ENCODE measurements around the gene ZNF48.
"Not testable (repeated sequence)": the region's sequence is repeated elsewhere in the genome, so short reads cannot be mapped to it uniquely, and the experiment has no call there.

The ZNF48 gene

DNA sequence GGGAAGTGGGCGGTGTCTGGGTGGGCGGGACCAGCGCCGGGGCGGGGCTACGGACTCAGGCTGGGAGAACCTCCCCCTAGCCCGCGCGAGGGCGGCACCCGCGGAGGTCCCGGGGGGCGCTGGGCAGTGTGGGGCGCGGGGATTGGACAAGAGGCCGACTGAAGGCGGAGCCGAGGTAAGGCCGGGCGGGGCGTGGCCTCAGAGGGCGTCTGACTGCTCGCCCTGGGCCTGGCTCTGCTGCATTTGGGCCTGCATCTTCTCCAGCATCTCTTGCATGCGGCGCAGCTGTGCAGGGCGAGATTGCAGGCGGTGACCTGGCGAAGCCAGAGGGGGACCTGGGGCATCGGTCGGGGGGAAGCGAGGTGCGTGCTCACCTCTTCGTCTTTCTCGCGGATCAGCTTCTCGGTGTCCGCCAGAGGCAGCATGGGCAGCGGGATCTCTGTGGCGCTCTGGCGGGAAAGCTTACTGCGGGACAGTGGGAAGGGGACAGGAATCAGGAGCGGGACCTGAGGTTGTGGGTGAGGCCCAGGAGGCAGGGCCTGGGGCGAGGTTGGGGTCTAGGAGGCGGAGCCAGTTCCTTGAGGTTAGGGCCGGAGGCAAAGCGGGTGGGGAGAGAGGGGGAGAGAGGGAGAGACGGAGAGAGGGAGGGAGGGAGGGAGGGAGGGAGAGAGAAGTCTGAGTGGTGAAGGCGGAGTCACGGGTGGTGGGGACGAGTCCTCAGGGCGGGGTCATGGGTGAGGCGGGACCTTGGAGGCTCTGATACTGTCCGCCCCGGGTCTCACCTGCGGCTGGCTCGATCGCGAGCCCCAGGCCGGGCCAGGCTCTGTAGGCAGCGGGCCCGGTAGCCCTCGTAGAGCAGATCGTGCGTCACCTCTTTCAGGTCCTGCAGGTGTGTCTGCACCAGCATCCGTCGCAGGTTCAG lies 16.7 kb upstream of the ZNF48 start:
- DNase-seq (ENCODE audit: low spot score) = peak; percentile 98

DNA sequence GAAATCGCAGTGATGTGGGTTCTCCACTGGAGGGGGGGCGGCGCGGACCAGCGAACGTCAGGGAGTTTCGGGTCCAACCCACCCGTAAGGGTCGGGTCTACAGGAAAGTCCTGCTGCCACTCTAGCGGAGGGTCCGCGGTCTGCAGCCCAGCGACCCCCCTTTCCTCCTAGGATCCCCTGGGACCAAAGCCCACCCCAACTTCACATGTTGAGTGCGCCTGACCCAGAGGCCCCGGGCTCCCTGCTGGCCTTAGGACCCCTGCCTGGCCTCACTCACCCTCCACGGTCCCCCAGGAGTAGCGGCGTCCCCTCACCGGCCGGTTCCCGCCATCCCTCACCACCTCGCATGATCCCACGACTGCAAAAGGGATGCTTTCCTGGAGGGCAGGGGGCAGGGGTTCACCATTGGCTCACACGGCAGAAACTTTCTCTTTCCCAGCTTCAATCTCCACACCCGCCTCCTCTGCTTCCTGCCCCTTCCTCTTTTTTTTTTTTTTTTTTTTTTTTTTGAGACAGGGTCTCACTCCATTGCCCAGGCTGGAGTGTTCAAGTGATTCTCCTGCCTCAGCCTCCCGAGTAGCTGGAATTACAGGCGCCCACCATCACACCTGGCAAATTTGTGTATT lies 15.9 kb upstream of the ZNF48 start:
- DNase-seq (ENCODE audit: low spot score) = no peak

DNA sequence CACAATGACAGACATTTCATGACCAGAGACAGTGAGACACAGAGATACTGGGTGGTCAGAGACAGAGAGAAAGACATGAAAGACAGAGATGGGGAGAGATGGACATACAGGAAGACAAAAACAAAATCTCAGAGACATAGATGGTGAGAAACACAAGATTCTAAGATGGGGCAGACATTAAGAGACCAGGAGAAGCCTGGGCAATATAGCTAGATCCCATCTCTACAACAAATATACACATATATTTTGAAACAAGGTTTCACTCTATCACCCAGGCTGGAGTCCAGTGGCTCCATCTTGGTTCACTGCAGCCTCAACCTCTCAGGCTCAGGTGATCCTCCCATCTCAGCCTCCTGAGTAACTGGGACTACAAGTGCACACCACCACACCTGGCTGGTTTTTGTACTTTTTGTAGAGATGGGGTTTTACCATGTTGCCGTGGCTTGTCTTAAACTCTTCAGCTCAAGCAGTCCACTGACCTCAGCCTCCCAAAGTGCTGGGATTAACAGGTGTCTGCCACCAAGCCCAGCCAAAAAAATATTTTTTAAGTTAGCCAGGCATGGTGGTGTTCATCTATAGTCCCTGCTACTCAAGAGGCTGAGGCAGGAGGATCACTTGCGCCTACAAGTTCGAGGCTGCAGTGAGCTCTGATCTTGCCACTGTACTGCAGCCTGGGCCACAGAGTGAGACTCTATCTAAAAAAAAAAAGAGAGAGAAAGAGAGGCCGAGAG lies 15.0 kb upstream of the ZNF48 start:
- no peak for DNase-seq (ENCODE audit: low spot score)

DNA sequence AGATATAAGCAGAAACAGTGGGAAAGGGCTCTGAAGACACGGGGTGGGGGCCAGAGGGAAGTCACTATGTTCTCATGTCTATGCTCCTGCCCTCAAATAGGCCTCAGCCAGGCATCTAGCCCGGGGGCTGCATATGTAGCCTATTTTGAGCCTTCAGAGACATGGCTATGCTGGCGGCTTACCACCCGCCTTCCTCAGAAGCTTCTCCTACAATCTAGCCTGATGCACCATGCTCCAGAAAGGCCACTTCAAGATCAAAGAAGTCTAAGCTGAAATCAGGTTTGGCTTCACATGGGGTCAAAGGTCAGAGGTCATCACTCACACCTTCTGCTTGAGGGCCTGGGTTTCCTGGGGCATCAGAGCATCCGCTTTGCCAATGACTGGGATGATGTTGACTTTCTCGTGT lies 14.4 kb upstream of the ZNF48 start:
- no peak for DNase-seq (ENCODE audit: low spot score)

DNA sequence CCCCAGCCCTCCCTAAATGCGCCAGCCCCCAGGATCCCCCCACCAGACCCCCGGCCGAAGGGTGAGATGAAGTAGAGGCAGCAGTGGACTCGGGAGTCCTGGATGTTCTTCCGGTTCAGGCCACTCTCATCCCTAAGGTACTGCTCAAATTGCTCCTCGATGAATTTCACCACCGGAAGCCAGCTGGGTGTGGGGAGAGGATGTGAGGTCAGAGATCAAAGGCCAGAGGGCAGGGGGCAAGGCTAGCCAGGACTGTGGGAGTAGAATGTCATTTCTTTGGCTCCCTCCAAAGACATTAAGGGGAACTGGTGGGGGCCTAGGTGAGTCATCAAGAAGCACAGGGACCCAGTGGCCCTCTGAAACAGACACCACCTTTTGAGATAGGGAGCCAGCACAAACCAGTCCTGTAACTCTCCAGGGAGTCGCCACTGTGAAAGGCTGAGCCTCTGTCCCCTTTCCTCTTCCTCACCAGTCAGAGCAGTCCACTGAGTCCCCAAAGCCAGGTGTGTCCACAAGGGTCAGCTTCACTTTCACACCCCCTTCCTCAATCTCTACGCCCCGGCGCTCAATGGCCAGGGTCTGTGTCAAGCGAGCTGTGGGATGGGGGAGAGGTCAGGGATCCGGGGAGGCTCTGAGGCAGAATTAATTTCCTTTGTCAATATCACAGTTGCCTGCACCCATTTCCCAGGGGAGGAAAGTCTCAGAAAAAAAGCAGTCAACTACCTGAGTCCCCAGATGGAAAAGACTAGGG lies 13.8 kb upstream of the ZNF48 start:
- no peak for DNase-seq (ENCODE audit: low spot score)

DNA sequence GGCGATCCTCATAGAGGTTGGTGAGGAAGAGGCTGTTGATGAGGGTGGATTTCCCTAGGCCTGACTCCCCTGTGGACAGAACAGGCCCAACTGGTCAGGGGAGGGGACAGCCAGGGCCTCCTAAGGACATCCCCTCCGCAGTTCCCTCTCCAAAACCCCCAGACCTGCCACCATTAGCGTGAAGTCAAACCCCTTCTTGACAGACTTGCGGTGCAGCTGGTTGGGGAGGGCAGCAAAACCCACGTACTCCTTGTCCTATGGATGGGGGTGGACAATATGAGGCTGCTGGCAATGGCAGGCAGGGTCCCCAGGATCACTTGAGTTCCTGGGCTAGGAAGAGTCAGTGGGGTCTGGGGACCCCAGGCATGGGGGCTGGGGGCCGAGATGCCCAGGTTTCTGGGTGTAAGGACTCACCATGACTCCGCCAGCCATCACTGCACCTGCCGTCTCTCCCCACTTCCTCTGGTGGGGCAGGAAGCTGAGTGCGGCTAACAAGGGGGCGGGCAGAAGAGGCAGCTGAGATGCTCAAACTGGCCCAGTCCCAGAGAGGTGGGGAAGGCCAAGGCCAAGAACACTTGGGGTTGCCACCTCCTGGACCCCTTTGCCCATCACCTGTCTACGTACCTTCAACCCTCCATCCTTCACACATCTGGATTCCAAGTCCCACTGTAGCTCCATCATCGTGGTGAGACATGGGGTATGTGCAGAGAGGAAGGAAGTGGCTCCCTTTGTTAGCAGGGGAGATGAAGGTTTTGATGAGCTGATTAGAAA lies 12.9 kb upstream of the ZNF48 start, which contains the start of gene SEPTIN1:
Gene SEPTIN1, minus strand, starts transcription at position 451 of the 771 bp plus-strand sequence. Its CDS starts 19 bp downstream, at position 432.
- no peak for DNase-seq (ENCODE audit: low spot score)

DNA sequence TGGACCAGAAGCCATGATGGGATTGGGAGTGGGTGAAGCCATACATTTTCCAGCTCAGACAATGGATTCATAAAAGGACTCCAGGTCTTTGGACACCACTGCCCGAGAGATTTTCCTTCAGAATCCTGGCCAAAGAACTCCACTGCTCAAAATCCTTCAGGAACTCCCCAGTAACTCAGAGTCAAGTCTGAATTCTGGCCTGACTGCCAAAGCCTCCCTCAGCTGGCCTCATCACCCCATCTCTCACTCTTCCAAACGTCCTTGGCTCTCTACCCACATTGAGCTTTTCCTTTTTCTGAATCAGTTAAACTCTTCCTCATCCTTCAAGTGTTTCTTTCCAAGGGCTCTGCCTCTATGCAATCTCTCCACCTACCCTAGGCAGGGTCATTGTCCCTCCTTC lies 11.7 kb upstream of the ZNF48 start:
- DNase-seq (ENCODE audit: low spot score) = no peak

DNA sequence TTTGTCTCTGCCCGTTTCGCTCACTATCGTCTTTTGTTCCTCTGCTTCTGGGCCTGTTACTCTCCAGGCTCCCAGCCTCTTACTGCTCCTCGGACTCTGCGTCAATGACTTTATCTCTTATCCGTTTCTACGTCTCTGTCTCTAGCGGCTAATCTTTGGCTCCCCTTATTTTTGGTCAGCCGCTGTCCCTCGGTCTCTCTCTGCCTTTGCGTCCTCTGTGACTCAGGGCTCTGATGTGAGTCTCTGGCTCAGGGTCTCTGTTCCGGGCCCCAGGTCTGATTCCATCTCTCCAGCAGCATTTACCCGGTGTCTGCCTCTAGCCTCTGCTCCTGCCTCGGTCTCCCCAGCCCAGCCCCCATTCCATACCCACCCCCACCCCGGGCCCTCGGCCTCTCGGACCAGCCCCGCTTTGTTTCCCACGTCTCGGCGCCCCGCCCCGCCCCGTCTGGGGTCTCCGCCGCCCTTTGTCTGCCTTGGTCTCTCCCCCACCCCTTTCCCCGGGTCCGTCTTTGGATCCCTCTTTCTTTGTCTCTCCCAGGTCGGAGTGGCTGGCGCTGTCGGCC lies 547 bp upstream of the ZNF48 start:
- no peak for DNase-seq (ENCODE audit: low spot score)

DNA sequence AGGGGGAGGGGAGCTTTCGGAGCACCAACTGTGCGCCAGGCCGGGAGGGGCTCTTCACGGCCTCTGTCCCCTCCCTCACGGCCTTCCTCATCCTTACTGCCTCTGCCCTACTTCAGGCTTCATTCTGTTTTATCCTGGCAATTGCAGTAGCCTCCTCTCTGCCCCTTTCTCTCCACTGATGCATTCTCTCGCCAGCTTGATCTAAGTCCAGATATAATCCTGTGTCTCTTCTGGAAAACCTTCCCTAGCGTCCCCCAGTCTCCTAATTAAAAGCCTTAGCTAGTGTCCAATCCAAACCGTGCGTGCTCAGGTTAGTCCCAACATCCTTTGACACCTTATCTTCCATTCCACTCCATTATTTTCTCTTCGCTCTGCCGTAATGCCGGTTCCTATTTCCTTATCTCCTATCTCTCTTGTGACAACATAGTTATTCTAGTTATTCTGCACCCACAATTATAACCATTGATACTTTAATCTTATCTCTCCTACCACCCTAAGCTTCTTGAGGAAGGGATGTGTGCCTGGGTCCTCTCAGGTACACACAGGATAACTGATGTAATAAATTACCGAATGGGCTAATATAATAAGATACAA lies 869 bp downstream of the ZNF48 start:
- DNase-seq (ENCODE audit: low spot score) = no peak

DNA sequence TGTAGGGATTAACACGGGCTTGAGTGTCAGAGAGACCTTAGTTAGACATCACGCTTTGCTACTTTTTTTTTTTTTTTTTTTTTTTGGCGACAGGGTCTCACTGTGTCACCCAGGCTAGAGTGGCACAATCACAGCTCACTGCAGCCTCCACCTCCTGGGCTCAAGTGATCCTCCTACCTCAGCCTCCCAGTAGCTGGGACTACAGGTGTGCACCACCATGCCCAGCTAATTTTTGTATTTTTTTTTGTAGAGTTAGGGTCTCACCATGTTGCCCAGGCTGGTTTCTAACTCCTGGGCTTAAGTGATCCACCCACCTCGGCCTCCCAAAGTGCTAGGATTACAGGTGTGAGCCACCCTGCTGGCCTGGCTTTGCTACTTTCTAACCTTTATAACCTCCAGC lies 1.4 kb downstream of the ZNF48 start:
- not testable (repeated sequence) for DNase-seq (ENCODE audit: low spot score)

DNA sequence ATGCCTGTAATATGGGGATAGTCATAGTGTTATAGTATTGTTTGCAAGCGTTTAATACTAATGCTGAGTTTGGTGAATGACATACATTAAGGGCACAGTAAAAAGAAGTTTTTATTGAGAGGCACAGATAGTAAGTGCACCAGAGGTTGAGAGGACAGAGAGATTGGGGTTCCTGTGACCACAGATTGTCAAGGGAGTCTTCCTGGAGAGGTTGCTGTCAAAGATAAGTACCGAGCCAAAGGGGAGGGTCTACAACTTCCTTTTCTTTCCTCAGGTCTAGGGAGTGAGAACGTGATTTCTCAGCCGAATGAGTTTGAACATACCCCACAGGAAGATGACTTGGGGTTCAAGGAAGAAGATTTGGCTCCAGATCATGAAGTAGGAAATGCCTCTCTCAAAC lies 1.8 kb downstream of the ZNF48 start:
- DNase-seq (ENCODE audit: low spot score) = no peak

DNA sequence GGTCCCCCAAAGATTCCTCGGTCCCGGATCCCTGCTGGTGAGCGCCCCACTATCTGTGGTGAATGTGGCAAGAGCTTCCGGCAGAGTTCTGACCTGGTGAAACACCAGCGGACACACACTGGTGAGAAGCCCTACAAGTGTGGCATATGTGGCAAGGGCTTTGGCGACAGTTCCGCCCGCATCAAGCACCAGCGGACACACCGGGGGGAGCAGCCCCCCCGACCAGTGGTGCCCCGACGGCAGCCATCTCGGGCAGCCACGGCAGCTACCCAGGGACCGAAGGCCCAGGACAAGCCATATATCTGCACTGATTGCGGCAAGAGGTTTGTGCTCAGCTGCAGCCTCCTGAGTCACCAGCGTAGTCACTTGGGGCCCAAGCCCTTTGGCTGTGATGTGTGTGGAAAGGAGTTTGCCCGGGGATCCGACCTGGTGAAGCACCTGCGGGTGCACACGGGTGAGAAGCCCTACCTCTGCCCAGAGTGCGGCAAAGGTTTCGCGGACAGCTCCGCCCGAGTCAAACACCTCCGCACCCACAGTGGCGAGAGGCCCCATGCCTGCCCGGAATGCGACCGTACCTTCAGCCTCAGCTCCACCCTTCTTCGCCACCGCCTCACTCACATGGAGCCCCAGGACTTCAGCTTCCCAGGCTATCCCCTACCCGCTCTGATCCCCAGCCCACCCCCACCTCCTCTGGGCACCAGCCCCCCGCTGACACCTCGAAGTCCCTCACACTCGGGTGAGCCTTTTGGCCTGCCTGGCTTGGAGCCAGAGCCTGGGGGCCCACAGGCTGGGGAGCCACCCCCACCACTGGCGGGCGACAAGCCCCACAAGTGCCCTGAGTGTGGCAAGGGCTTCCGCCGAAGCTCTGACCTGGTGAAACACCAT lies 2.8 kb downstream of the ZNF48 start:
- no peak for DNase-seq (ENCODE audit: low spot score)

DNA sequence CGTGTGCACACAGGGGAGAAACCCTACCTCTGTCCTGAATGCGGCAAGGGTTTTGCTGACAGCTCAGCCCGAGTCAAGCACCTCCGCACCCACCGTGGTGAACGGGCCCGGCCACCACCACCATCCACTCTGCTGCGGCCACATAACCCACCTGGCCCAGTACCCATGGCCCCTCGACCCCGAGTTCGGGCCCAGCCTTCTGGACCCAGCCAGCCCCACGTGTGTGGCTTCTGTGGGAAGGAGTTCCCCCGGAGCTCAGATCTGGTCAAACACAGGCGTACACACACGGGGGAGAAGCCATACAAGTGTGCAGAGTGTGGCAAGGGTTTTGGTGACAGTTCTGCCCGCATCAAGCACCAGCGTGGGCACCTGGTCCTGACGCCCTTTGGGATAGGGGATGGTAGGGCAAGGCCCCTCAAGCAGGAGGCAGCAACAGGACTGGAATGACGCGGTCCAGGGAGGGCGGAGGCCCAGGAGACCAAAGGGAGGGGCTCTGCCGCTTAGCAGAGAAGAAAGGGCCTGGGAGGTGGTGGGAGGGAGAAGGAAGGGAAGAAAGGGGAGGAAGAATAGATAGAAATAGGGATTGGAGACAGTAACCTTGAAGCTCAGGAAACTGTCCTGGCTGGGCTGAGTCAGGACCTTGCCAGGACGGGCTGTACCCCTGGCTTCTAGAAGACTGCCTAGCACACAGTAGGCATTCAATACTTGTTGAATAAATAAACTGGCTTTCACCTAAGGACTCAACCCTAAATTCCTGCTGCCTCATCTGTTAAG lies 3.6 kb downstream of the ZNF48 start:
- DNase-seq (ENCODE audit: low spot score) = no peak

DNA sequence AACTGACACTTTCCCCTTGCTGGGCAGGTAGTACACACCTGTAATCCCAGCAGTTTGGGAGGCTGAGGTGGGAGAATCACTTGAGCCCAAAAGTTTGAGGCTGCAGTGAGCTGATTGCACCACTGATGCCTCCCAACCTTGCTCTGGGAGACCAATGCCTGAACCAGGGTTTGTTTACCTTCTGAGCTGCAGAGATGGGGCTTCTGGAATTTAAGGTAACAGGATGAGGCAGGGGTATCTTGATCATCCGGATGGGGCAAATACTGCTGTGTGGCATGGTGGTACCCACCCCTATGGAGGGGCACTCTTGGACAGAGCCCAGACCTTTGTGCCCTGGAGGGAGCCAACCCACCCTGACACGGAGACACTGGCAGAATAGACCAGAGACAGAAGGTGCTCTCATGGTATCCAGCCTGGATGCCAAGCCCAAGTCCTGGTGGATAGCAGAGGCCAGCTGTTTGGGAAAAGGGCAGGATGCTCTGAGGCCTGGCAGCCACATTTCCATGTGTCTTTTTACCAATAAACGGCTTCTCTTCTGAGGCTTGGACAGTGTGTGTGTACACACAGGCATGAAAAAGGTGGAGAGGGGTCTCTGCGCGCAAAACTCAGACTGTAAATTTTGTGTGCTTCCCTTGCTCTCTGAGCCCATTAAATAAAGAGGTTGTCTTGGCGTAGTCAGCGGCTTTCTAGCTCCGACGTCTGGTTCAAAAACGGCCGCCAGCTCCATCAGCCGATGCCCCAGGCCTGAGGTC lies 4.4 kb downstream of the ZNF48 start:
- DNase-seq (ENCODE audit: low spot score) = no peak

DNA sequence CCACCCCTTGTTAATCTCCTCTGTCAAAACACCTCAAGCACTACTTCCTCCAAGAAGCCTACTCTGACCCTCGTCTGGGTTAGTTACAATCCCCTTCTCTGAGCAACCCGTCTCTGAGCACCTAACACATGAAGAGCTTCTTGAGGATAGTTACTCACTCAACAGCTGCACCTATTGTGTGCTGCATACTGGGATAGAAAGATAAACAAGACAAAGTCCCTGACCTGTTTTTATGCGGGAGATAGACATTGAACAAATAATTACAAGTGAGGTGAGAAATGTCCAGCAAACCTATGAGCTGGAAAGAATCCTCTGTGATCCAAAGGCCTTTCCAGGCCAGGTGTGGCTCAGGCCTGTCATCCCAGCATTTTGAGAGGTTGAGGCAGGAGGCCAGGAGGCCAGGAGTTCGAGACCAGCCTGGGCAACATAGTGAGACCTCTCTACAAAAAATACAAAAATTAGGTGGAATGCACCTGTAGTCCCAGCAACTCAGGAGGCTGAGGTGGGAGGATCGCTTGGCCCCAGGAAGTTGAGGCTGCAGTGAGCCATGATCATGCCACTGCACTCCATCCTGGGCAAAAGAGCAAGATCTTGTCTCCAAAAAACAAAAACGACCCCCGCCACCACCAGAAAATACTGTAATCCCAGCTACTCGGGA lies 6.7 kb downstream of the ZNF48 start:
- no peak for DNase-seq (ENCODE audit: low spot score)

DNA sequence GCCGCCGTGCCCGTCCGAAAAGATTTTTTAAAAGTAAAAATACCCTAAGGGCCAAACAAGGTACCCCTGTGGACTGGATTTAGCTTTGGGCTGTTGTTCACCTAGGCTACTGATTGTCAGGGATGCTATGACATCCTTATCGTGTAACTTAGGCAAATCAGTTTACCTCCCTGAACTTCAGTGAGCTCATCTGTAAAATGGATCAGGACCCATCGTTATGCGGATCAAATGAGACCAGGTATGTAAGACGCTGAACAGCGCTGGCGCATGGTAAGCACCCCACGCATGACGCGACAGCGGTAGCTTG lies 11.5 kb downstream of the ZNF48 start:
- no peak for DNase-seq (ENCODE audit: low spot score)

DNA sequence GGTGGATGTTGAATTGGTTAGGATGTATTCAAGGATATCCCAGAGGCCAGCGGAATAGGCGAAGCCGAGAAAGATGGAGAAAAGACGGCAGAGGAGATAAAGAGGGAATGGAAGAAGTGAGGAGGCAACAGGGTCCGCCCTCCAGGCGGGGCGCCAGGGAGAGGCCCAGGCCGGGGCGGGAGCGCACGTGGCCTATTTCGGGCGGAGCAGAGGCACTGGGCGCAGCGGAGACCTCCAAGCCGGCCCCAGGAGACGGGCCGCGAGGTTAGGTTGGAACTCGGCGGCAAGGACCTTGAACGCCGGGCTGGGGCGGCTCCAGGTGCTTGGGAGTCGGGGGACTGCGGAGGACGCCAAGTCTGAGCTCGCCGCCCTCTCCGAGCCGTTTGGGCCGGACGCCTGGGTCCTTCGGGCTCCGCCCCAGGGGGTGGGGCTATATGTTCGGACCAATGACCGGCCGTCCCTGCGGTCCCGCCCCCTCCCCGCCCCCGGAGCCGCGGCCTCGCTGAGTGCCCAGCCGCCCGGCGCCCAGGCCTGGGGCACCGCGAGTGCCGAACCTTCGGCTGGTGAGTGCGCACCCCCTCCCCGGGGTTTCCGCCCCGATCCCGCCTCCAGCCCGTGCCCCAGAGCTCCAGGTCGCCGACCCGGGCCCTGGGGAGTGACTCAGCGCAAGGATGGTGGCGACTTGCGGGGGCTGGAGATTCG lies 12.0 kb downstream of the ZNF48 start, which contains the start of gene ZNF771:
Gene ZNF771, plus strand, starts transcription at position 505 of the 702 bp plus-strand sequence. CDS start 448 bp downstream, outside the sequence.
- DNase-seq (ENCODE audit: low spot score) = peak; percentile 77
